Neuronal stem cell (in vitro differentiated cells): ENCODE measurements around the gene COX20.

Source experiments
- DNase-seq: peaks from one replicate; pipeline ENCODE4 v3.0.0-alpha.2; 2013; ENCODE audit warnings: low spot score
- H2AFZ ChIP-seq: one replicate; pipeline ENCODE4 v1.6.1; 2013; ENCODE audit warnings: mild to moderate bottlenecking, low read length, inconsistent platforms
- H2AK5ac ChIP-seq: 2 replicates; pipeline ENCODE4 v1.6.1; 2013; ENCODE audit warnings: low read depth, mild to moderate bottlenecking, inconsistent platforms, low read length, moderate library complexity, mixed read lengths
- H2BK120ac ChIP-seq: 2 replicates; pipeline ENCODE4 v1.6.1; 2013; ENCODE audit warnings: low read depth, mild to moderate bottlenecking, inconsistent platforms, low read length, moderate library complexity, mixed read lengths
- H2BK12ac ChIP-seq: one replicate; pipeline ENCODE4 v1.6.1; 2013; ENCODE audit warnings: low read length, inconsistent platforms
- H2BK15ac ChIP-seq: 2 replicates; pipeline ENCODE4 v1.6.1; 2013; ENCODE audit warnings: mild to moderate bottlenecking, low read length, inconsistent platforms, mixed read lengths
- H2BK5ac ChIP-seq: one replicate; pipeline ENCODE4 v1.6.1; 2013; ENCODE audit warnings: inconsistent platforms, mild to moderate bottlenecking, low read length, moderate library complexity
- H3K14ac ChIP-seq: one replicate; pipeline ENCODE4 v1.6.1; 2013; ENCODE audit warnings: low read length, inconsistent platforms
- H3K18ac ChIP-seq: 2 replicates; pipeline ENCODE4 v1.6.1; 2013; ENCODE audit warnings: low read length, inconsistent platforms
- H3K23ac ChIP-seq: 2 replicates; pipeline ENCODE4 v1.6.1; 2013; ENCODE audit warnings: low read depth, mild to moderate bottlenecking, mixed read lengths, low read length, inconsistent platforms; ENCODE audit not compliant: poor library complexity
- H3K27ac ChIP-seq: replicated peaks from 3 replicates; pipeline ENCODE4 v1.5.1; 2013; ENCODE audit warnings: low read length, inconsistent platforms
- H3K27me3 ChIP-seq, 3 experiments: 2 replicates each; pipeline ENCODE4 v1.6.1; 2013; ENCODE audit warnings: low read length in 3 of 3, mild to moderate bottlenecking in 2 of 3, inconsistent platforms in 1 of 3, low read depth in 1 of 3, mixed read lengths in 1 of 3, moderate library complexity in 1 of 3; ENCODE audit not compliant: control insufficient read depth in 3 of 3, insufficient read depth in 3 of 3
- H3K36me3 ChIP-seq, 2 donors: replicated peaks in 1 of 2; 2 replicates each; pipeline ENCODE4 v1.6.1; 2013; ENCODE audit warnings: low read length in 2 of 2; ENCODE audit not compliant: control insufficient read depth in 2 of 2, insufficient read depth in 2 of 2
- H3K4ac ChIP-seq: 2 replicates; pipeline ENCODE4 v1.6.1; 2013; ENCODE audit warnings: inconsistent platforms, mild to moderate bottlenecking, low read length, moderate library complexity
- H3K4me1 ChIP-seq, 2 donors: 1 replicate in 1 of 2; 2 replicates in 1 of 2; pipeline ENCODE4 v1.6.1; 2013; ENCODE audit warnings: low read length in 2 of 2, low read depth in 1 of 2; ENCODE audit not compliant: control insufficient read depth in 2 of 2, insufficient read depth in 1 of 2
- H3K4me2 ChIP-seq: one replicate; pipeline ENCODE4 v1.6.1; 2013; ENCODE audit warnings: mild to moderate bottlenecking, low read length, inconsistent platforms; ENCODE audit not compliant: insufficient read depth, poor library complexity, severe bottlenecking
- H3K4me3 ChIP-seq, 2 donors: 2 replicates each; pipeline ENCODE4 v1.5.1; 2013; ENCODE audit warnings: low read length in 2 of 2, mild to moderate bottlenecking in 2 of 2, inconsistent platforms in 1 of 2, moderate library complexity in 1 of 2
- H3K79me1 ChIP-seq: one replicate; pipeline ENCODE4 v1.6.1; 2013; ENCODE audit warnings: low read depth, mild to moderate bottlenecking, inconsistent platforms, low read length, moderate library complexity
- H3K9ac ChIP-seq: one replicate; pipeline ENCODE4 v1.6.1; 2013; ENCODE audit warnings: mild to moderate bottlenecking, low read depth, low read length, inconsistent platforms; ENCODE audit not compliant: poor library complexity
- H3K9me3 ChIP-seq, 2 donors: replicated peaks in 1 of 2; 2 replicates each; pipeline versions ENCODE3 to v1.6.1; 2013; ENCODE audit warnings: low read length in 2 of 2, mild to moderate bottlenecking in 2 of 2, inconsistent platforms in 1 of 2, low read depth in 1 of 2, mixed read lengths in 1 of 2, moderate library complexity in 1 of 2; ENCODE audit not compliant: control insufficient read depth in 2 of 2, insufficient read depth in 1 of 2
- H4K8ac ChIP-seq: one replicate; pipeline ENCODE4 v1.6.1; 2013; ENCODE audit warnings: low read depth, mild to moderate bottlenecking, inconsistent platforms, low read length, moderate library complexity
- H4K91ac ChIP-seq: one replicate; pipeline ENCODE4 v1.6.1; 2013; ENCODE audit warnings: low read length, low read depth, mild to moderate bottlenecking, inconsistent platforms; ENCODE audit not compliant: poor library complexity
- WGBS, 2 donors: extraction: QIAGEN DNeasy Blood & Tissue Kit; methylation state at CpG; one replicate each; pipeline ENCODE4 v1.1.7; 2013; ENCODE audit warnings: missing lambda C conversion rate in 2 of 2, mixed read lengths in 1 of 2; ENCODE audit not compliant: insufficient read length in 2 of 2, insufficient replicate concordance in 1 of 2; ENCODE audit errors: extremely low coverage in 2 of 2; 5-methylcytosine and 5-hydroxymethylcytosine counted together

Gene COX20

DNA sequence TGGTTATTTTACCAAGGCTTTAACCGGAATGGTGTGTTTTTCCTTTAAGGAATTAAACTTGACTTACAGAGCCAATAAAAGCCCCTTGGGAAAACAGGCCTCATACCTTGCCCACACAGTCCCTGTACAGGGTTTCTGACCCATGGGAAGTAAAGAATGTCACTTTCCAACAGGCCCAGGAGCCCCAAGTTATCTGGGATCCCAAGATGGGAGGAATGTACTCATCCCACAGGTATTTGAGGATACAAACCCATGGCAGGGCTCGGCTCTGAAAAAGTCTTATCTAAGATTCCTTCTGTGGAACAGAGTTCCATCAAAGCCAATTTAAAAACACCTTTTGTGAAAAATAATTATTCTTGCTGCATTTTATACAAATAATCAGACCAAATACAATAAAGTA lies 15.3 kb upstream of the COX20 start:
- DNase-seq, result no peak
- Histone ChIP-seq H3K27ac (no peak overlapping the region), H3K18ac (no peak overlapping the region), H3K4me2 (no peak overlapping the region), H2BK15ac (no peak overlapping the region), H4K91ac (no peak overlapping the region), H2AFZ (no peak overlapping the region), H3K14ac (no peak overlapping the region), H2BK5ac (no peak overlapping the region), H3K36me3 (no peaks in the 10 kb centered on the region), H3K4me1 (no peaks in the 10 kb centered on the region), H3K4me3 (no peak overlapping the region), H3K4ac (no peak overlapping the region), H2BK12ac (no peak overlapping the region), H3K23ac (no peak overlapping the region), H3K9me3 (no peaks in the 10 kb centered on the region), H3K79me1 (no peaks in the 10 kb centered on the region), H2BK120ac (no peak overlapping the region), H3K9ac (no peak overlapping the region), H3K27me3 (peaks cover 0 to 11% (median 0%) of the 10 kb centered on the region in 3 experiments), H2AK5ac (no peak overlapping the region), H4K8ac (no peak overlapping the region)
- no CpG with 5 or more reads among the region's 2 CpGs for WGBS, 2 donors

- H3K27ac ChIP-seq, result no peak overlapping the region
Observed at GRCh38 chr1:244821134-244821533, 14.3 kb upstream of the COX20 start.

DNA sequence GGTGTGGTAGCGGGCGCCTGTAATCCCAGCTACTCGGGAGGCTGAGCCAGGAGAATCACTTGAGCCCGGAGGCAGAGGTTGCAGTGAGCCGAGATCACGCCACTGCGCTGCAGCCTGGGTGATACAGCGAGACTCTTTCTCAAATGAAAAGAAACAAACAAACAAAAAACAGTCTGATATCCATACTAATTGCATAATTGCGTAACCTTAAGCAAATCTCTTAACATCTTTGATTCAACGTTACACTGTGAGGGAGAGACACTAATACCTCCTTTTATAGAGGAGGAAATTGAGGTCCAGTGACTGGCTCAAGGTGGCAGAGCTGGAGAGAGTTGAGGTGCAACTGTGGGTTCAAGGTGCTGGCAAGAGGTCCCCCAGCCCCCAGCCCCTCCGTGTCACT lies 12.6 kb upstream of the COX20 start:
- Histone ChIP-seq H2BK5ac (no peak overlapping the region), H3K9me3 (no peaks in the 10 kb centered on the region), H4K91ac (no peak overlapping the region), H2BK12ac (no peak overlapping the region), H2BK120ac (no peak overlapping the region), H3K23ac (no peak overlapping the region), H3K27ac (no peak overlapping the region), H3K4ac (no peak overlapping the region), H3K79me1 (no peaks in the 10 kb centered on the region), H3K4me2 (no peak overlapping the region), H2AFZ (no peak overlapping the region), H3K27me3 (no peaks in the 10 kb centered on the region), H3K4me3 (no peak overlapping the region), H3K9ac (no peak overlapping the region), H3K14ac (no peak overlapping the region), H2BK15ac (no peak overlapping the region), H2AK5ac (no peak overlapping the region), H3K36me3 (no peaks in the 10 kb centered on the region), H3K4me1 (no peaks in the 10 kb centered on the region), H3K18ac (no peak overlapping the region), H4K8ac (no peak overlapping the region)
- DNase-seq, result no peak
- no CpG with 5 or more reads among the region's 11 CpGs for WGBS, 2 donors

More at GRCh38 chr1:244821134-244821533, 14.3 kb upstream of the COX20 start:
- no peak overlapping the region for H2AFZ ChIP-seq
- DNase-seq, result no peak
- H3K4me2 ChIP-seq, result no peak overlapping the region
- H3K4ac ChIP-seq, result no peak overlapping the region
- no peak overlapping the region for H2BK120ac ChIP-seq
- no CpG with 5 or more reads among the region's 3 CpGs for WGBS, 2 donors
- H3K36me3 ChIP-seq, result no peaks in the 10 kb centered on the region
- H3K4me3 ChIP-seq, result no peak overlapping the region
- no peak overlapping the region for H2BK5ac ChIP-seq
- H4K91ac ChIP-seq, result no peak overlapping the region
- H2BK12ac ChIP-seq, result no peak overlapping the region
- no peak overlapping the region for H2AK5ac ChIP-seq
- H3K9ac ChIP-seq, result no peak overlapping the region
- no peaks in the 10 kb centered on the region for H3K9me3 ChIP-seq
- H3K14ac ChIP-seq, result no peak overlapping the region
- H3K18ac ChIP-seq, result no peak overlapping the region
- H4K8ac ChIP-seq, result no peak overlapping the region
- H3K4me1 ChIP-seq, result no peaks in the 10 kb centered on the region
- H3K79me1 ChIP-seq, result no peaks in the 10 kb centered on the region
- no peak overlapping the region for H3K23ac ChIP-seq
- H2BK15ac ChIP-seq, result no peak overlapping the region
- H3K27me3 ChIP-seq, result peaks cover 0 to 5% (median 0%) of the 10 kb centered on the region in 3 experiments

DNA sequence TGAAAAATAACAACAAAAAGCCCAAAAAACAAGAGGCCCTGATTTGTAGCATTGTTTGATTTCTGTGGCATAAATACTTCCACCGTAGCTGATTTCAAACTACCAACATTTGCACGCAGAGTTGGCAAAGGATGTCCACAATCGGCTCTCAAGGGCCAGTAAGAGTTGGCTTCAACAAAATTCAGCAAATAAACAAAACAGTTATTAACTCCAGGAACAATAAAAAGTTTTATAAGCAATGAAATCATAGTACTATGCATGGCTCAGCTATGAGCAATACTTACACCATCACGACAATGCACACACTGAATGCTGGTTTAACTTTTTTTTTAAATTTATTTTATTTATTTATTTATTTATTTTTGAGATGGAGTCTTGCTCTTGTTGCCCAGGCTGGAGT lies 8.7 kb upstream of the COX20 start:
- Histone ChIP-seq H2BK120ac (no peak overlapping the region), H3K14ac (no peak overlapping the region), H2AFZ (no peak overlapping the region), H3K4me1 (no peaks in the 10 kb centered on the region), H3K4ac (no peak overlapping the region), H3K27me3 (no peaks in the 10 kb centered on the region), H3K9me3 (no peaks in the 10 kb centered on the region), H2BK5ac (no peak overlapping the region), H4K8ac (no peak overlapping the region), H2AK5ac (no peak overlapping the region), H3K4me3 (no peak overlapping the region), H2BK15ac (no peak overlapping the region), H3K23ac (no peak overlapping the region), H3K36me3 (no peaks in the 10 kb centered on the region), H3K18ac (no peak overlapping the region), H2BK12ac (no peak overlapping the region), H3K9ac (no peak overlapping the region), H3K79me1 (no peaks in the 10 kb centered on the region), H3K4me2 (no peak overlapping the region), H4K91ac (no peak overlapping the region), H3K27ac (no peak overlapping the region)
- WGBS, 2 donors, result no CpG with 5 or more reads among the region's 4 CpGs
- DNase-seq, result no peak
